Stimulated activated CD8-positive, alpha-beta memory T cell treated with anti-CD3 and anti-CD28 coated beads, Interleukin-12 subunit alpha, Interleukin-12 subunit beta, amount 100 ng/mL, for 4 hours (primary cell): ENCODE data around the gene HID1.
"Not testable (repeated sequence)": the region's sequence is repeated elsewhere in the genome, so short reads cannot be mapped to it uniquely, and the experiment has no call there.

Experiments used
- DNase-seq: peaks from one replicate; pipeline ENCODE4 v3.0.0-alpha.2; 2020; ENCODE audit warnings: low read depth

The HID1 gene

DNA sequence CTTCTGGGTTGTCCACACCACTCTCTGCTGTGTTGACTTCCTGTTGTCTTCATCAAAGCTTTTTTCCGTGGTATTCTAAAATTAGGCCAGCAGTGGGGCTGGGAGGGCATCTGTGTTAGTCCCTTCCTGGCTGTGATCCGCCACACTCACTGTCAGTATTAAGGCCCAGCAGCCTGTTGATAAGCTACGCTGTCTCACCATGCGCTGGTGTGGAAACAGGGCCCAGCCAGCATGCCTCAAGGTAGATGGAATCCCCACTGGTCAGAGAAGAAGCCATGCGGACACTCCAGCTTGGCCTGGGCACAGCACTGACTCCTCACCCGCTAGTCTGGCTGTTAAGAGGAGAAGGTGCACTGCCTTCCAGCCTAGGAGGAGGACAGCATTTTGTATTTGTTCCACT, 26.2 kb upstream of the HID1 start:
- DNase-seq: no peak

DNA sequence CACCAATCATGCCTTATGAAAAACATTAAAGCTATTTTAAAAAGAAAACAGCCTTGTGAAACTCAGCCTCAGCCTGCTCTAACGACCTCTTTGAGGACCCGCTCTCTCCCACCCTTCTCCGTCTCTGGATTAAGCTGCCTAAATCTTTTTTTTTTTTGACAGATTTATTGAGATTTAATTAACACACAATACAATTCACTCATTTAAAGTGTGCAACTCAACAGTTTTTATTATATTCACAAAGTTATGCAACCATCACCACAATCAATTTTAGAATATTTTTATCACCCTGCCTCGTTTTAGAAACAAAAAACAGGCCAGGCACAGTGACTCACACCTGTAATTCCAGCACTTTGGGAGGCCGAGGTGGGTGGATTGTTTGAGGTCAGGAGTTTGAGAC, 23.3 kb upstream of the HID1 start:
- no peak for DNase-seq

DNA sequence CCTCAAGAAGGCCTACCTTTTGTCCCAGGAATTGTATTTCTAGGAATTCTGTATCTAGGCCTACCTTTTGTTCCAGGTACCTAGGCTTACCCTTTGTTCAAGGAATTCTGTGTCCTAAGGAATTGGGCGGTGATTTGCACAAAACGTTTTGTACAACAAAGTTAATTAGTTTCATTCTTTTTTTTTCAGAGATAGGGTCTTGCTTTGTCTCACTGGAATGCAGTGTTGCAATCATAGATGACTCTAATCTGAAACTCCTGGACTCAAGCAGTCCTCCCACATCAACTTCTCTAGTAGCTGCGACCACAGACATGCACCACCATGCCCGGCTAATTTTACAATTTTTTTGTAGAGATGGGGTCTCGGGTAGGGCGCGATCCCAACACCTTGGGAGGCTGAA, 21.9 kb upstream of the HID1 start:
- DNase-seq: no peak

DNA sequence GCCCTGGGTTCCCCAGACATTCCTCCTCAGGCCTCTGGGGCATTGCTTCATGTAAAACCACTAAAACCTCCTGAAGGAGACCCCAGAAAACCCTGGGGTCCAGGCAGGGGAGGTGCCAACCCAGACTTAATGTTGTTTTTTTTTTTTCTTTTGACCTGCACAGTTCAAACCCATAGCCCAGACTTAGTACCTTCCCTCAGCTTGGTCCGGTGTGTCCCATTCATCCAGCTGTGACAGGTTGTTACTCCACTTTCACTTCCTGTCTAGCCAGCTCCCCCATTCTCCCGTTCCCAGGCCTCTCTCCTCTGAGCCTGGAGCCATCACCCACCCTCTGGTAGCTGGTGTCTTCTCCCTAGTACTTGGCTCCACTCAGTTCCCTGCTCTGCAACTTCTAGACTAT, 19.7 kb upstream of the HID1 start:
- DNase-seq: no peak

DNA sequence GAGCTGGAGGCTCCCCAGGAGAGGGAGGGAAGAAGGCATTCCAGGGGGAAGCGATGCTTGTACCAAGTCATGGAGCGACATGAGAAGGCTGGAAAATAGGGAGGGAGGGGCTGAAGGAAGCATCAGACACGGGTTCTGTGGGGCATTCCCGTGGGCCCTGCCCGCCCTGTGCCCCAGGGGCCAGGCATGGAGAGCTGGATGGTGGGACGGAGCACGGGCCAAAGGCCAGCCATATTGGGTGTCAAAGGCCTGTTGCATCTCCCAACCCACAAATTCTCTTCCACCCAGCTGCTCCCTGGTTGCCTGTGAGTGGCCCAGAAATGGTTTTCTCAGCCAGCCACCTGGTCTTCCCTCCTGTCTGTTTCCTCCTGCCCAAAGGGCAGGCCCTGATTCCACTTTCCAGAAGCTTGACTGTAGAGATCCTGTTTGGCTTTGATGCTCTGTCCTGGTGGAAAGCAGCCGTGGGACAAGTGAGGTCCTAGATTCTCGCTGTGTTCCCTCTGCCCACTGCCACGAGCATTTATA, 18.1 kb upstream of the HID1 start:
- no peak for DNase-seq

DNA sequence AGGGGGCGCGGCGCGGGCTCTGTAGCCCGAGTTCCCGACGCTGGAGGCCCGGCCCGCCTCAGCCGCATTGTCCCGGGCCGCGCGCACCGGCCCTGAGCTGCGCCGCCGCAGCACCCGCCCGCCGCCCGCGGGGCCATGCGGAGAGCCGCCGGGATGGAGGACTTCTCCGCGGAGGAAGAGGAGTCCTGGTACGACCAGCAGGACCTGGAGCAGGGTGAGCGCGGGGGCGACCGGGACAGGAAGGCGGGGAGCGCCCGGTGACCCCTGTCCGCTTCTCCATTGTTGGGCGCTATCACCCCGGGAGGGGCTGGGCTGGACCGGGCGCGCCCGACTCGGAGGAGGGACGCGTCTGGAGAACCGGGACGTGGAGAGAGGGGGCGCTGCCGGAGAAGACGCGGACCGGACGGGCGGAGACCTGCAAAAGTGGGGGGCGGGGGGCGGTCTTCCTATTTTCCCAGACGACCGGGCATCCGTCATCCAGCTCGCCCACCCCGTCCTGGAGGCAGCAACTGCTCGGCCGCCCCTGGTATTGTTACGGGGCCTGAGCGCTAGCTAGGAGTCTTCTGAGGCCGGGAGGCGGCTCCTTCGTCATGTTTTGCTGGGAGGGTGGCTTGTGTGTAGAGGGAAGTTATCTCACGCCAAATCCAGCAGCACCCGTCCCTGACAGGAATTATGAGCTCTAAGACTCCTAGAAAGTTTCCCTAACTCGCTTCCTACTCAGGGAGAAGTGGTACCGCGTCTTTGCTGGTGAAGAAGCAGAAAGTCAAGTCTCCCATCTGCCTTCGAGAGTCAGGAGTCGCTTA, 15.6 kb upstream of the HID1 start:
- no peak for DNase-seq

DNA sequence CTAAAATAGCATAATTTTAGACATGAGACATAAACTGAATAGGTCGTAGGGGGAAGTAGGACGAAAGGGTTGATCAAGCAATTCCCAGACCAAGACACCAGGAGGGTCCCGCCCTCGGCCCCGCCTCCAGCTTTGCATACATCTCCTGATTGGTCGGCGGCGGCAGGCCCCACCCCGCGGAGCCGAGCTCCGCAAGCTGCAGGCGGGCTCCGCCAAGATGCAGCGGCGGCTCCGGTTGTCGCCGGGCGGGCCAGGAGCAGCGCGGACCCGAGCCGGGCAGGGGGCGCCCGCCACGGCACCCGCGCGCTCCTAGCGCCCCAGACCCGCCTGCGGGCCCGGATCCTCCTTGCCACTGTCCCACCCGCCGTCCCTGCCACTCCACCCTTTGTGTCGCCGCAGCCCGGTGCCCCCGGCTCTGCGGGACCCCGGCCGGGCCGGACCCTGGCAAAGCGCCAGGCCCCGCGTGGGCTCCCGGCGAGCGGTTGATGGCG, 14.9 kb upstream of the HID1 start, which contains the start of gene CDR2L:
Gene CDR2L (plus strand): TSS at position 215 of the 491 bp plus-strand sequence. CDS start 412 bp downstream, outside the sequence.
- DNase-seq: peak; percentile 82

DNA sequence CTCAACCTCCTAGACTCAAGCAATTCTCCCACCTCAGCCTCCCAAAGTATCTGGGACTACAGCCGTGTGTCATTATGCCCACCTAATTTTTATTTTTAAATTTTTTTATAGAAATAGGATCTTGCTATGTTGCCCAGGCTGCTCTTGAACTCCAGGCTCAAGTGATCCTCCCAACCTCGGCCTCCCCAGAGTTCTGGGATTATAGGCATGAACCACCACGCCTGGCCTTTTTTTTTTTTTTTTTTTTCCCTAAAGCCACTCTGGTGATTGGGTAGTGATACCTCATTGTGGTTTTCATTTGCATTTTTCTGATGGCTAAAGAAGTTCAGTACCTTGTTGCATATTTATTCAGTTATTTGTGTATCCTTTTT, 13.6 kb upstream of the HID1 start:
- DNase-seq: no peak

DNA sequence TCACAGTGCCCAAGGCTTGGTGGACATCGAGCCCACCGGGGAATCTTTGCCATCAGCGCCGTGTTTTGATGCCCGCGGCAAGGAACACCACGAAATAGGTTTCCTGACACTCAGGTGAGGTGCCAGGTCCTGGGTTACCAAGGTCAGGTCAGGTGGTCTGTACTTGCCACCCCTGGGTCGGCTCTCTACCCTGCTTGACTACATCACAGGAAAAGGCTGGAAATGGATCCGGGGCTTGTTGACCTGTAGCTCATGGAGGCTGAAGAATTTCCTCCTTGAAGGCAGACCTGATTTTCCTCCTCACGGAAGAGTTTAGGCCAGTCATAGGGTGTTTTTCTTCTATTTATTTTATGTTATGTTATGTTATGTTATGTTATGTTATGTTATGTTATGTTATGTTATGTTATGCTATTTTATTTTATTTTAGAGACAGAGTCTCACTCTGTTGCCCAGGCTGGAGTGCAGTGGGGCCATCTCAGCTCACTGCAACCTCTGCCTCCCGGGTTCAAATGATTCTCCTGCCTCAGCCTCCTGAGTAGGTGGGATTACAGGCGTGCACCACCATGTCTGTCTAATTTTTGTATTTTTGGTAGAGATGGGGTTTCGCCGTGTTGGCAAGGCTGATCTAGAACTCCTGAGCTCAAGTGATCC, 10.2 kb upstream of the HID1 start:
- not testable (repeated sequence) for DNase-seq

DNA sequence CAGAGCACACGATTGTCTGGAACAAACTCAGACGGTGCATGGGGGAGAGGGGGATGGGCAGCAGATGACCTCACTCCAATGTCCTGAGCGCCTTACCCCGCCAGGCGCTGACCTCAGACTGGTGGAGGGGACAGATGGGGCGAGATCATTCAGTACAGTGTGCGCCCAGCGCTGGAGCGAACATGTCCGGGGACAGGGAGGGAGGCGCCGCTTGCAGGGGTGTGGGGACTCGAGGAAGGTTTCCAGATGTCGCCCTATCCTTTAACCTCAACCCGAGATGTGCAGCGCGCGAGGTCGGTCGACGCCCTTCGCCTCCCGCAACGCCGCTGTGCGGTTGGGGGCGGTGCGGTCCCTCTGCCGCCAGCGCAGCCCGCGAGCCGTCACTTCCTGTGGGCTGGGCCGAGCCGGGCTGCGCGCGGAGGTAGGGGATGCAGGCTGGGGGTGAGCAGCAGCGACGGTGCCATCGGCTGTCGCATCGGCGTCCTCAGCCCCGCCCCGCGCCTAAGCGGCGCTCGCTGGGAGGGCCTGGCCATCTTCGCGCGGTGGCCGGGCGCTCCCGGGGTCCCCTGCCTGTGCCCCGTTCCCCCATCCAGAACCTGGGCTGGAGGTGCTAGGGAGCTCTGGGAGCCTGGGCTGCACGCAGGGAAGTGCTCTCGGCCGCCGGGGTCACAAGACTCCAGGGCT, 9.6 kb upstream of the HID1 start:
- DNase-seq: peak; percentile 66

DNA sequence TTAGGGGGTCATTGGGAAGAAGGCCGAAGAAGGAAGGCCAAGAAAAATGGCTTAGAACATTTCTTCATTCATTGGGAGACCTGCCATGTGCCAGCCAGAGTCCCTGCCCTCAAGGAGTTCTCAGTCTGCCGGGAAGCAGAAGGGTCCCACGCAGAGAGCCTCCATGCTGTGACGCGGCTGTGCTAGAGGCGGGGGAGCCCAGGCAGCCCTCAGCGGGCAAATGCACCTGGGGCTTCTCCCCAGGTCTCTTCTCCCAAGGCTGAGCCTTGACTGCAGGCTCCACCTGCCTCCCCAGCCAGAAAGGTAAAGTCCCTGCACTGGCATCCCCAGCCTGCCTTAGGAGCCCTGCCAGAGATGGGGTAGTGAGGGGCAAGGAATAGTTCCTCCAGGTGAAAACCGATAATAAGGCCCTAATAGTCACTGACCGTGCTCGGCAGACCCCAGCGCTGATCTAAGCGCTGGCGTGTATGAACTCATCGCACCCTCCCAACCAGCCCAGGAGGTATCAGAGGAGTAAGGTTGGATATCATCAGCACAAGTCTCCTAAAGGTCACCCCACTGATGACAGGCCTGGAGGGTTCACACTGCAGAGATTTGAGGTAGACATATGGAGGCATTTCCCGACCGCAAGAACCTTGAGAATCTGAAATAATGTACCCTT, 8.9 kb upstream of the HID1 start:
- DNase-seq: no peak

DNA sequence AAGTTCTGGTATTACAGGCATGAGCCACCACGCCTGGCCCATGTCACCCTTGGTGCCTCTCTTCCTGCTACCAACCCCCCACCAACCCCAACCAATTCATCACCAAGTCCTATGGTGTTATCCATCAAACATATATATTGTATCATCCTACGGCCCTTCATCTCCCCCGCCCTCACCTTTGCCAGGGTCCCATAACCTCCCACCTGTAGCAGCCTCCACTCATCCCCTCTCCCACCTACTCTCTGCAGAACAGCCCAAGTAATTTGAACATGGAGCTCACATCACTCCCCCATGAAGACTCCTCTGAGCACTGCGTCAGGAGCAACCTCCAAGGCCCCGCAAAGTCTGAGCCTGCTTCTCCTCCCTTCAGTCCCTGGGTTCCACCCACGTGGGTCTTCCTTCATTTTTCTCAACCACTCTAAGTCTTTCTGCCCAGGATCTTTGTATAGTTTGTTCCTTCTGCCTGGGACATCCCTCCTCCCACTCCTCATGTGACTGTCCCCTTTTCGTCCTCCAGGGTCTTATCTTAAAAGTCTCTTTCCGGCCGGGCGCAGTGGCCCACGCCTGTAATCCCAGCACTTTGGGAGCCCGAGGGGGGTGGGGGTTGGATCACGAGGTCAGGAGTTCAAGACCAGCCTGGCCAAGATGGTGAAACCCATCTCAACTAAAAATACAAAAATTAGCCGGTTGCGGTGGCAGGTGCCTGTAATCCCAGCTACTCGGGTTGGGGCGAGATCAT, 7.0 kb upstream of the HID1 start:
- DNase-seq: no peak

DNA sequence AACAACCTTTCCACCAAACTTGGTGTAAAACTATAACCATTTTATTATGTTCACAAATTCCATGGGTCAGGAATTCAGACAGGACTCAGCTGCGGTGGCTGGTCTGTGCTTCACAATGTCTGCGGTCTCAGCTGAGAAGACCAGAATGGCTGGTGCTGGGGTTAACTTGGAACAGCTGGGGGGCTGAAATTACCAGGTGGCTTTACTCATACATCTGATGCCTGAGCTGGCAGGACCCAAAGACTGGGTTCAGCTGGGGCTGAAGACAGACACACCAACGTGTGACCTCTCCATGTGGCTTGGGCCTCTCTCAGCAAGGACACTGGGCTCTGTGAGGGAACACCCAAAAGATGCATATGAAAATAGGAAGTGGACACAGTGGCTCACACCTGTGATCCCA, 5.7 kb upstream of the HID1 start:
- no peak for DNase-seq

DNA sequence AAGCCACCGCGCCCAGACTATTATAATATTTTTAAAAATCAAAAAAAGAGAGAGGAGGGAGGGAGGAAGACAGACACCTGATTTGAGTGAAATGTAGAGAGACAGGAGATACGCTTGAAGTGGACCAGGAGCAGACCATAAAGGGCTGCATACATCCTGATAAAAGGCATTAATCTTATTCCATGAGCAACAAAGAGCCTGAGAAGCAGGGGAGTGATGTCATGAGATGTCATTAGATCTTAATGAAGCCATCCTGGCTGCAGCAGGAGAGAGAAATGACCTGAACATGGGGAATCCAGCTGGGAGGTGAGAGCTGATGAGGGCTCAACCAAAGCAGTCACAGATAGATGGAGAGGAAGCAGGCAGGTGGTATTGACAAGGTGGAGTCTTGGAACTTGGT, 5.2 kb upstream of the HID1 start:
- no peak for DNase-seq

DNA sequence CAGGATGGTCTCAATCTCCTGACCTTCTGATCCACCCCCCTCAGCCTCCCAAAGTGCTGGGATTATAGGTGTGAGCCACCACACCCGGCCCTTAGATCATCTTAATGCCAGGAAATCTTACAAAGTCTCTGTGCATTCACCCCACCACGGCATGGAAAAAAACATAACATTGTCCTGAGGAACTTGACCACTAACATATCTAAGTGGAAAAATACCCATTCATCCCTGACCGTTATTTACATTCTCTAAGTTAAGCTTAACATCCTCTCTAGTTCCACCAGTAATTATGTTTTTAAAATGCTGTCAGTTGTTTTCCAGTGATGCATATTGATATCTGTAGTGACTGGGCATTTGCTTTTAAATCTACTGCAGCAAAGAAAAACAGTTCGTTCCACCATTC, 3.4 kb upstream of the HID1 start:
- no peak for DNase-seq

DNA sequence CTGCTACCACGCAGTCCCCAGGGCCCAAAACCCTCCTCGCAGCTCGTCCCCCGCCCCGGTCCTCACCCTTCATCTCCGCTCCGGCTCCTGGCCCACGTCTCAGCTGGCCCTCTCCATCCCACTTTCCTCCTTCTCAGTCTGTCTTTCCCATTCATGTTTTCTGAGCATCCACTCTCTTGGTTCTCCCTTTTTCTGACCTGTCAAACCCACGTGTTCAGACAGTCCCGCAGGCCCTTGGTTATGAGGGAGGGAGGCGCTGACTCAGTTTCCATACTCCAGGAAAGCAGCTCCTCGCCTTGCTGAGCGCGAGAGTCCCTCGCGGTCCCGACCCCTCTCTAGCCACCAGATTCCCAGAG, 392 bp upstream of the HID1 start:
- no peak for DNase-seq

DNA sequence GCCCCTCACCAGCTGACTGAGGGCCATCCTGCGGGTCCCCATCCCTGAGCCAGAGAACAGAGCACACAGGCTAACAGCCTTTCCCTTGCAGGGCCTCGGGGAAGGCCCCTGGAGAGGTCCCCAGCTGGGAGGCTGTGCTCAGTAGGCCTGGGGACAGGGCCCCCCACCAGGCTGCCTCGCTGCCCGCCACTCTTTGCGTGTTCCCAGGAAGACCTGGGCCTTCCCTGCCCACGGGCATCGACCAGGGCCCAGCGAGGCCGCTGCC, 785 bp downstream of the HID1 start:
- DNase-seq: no peak

DNA sequence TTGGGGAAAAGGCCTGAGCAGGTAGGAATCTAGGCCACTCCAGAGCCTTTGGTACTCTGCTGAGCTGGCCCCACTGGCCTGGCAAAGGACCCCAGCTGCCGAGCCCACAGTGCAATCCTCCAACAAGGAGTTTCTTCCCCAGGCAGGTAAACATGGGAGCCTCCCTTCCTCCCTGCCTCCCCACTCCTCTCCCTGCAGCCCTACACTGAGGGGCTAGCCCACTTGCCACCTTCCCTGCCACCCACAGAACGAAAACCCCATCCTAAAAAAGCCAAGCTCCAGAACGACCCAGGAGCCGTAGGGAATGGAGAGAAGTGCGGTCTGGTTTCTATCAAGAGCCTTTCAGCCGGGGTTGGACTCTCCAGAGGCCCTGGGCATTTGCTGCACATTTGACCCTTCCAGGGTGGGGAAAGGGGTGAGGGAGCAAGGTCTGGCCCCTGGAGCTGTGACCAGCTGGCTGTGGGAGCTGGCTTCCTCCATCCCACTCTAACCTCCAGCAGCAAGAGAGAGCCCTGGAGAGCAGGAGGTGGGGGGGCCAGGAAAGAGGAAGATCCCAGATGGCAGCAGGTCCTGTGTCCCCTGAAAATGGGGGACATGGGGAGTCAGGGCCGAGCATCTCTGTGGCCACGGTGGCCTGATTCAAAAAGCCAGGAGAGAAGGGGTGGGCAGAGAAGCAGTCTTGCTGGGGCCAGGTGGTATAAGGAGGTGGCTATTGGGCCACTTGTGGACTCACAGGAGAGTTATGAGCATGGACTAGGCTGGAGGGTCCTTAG, 1.3 kb downstream of the HID1 start:
- DNase-seq: no peak

DNA sequence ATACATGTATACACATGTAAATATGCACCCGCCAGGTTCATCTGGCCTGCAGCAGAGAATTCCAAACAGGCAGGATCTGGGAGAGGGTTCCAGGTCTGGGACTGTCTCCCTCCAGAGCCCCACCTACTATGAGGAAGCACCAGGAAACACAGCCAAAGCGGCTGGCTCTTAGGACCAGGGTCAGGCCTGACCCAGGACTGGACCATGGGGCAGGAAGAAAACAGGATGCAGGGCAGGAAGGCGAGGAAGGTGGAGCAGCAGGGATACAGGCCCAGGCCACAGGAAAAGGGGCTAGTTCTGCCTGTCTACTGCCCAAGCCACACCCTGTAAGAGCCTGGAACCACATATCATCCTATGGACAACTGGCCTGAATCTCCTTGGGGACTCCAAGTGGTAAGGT, 2.2 kb downstream of the HID1 start:
- no peak for DNase-seq

DNA sequence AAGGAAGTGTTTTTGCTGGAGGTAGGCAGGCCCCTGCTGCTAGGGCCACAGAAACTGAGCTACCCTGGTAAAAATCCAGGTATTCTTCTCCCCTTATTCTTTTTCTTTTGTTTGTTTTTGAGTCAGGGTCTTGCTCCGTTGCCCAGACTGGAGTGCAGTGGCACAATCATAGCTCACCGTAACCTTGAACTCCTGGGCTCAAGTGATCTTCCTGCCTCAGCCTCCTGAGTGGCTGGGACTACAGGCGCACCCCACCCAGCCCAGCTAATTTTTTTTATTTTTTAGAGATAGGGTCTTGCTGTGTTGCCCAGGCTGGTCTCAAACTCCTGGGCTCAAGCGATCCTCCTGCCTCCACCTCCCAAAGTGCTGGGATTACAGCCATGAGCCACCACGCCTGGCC, 3.1 kb downstream of the HID1 start:
- not testable (repeated sequence) for DNase-seq

DNA sequence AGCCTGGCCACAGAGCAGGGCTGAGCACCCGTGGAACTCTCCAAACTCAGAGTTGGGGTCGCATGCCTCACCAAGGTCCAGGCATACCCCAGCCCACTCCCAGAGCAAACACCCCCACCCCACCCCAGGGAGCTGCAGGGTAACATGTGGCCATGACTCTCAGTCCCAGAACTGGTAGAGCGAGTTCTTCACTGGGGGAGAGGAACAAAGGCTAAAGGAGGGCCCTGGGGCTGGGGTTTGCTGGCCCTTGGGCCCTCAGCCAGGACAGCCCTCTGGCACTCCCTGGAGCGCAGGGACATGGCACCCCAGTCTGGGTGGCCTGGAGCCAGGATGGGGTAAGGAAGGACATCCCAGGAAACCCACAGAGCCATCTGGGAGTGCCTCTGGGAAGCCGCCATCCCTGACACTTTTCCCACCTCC, 4.2 kb downstream of the HID1 start:
- DNase-seq: no peak
